ENCODE results near the gene PITPNM3. TPM values are rescaled to one million over a fixed set of nuclear protein-coding genes. Genes with fewer than 3 reads are reported as not detected.

The PITPNM3 gene
- total and polyA plus RNA-seq, 2 of the 8 experiments (the other 6 are each of a cell fraction or from before 2014, with no cell fraction given), result 1.7 to 3.1 TPM

GRCh38 chr17:6561446-6561845, 5.1 kb upstream of the PITPNM3 start:
- no peak for TF ChIP-seq BCL11A (IDR thresholded peaks at IDR 0.05; ENCODE audit: low read depth in 2 of 2, low read length in 2 of 2)
- no peak for TF ChIP-seq SIRT6 (IDR thresholded peaks at IDR 0.05; ENCODE audit: low read length)
- no peak for TF ChIP-seq RXRA (IDR thresholded peaks at IDR 0.05; ENCODE audit: insufficient read depth, low read depth, low read length)
- no peak for TF ChIP-seq RFX5 (IDR thresholded peaks at IDR 0.05; ENCODE audit: borderline replicate concordance, low read depth, low read length)
- Histone ChIP-seq H2BK20ac (ENCODE audit: low read length) (no peak overlapping the region), H2BK120ac (replicated peaks; ENCODE audit: low read depth, low read length) (no peak overlapping the region), H3K36me3 (ENCODE audit: control insufficient read depth in 2 of 4, insufficient read depth in 4 of 4, low read length in 3 of 4) (no peaks in the 10 kb centered on the region), H3K23me2 (ENCODE audit: low read depth, low read length) (no peaks in the 10 kb centered on the region; the same call in 1 of the 2 replicates), H3K27ac (ENCODE audit: low read depth, low read length) (no peak overlapping the region), H2BK5ac (ENCODE audit: low read depth, low read length) (no peak overlapping the region), H4K20me1 (replicated peaks in 1 of 2; ENCODE audit: control insufficient read depth in 1 of 2, insufficient read depth in 2 of 2, low read length in 2 of 2) (no peaks in the 10 kb centered on the region), H4K91ac (replicated peaks; ENCODE audit: insufficient read length, low read length) (no peak overlapping the region), H3K9me3 (ENCODE audit: insufficient read depth in 2 of 2, low read depth in 1 of 2, low read length in 1 of 2) (no peaks in the 10 kb centered on the region), H3K4me3 (ENCODE audit: extremely low read depth in 1 of 4, insufficient read depth in 2 of 4, low read depth in 3 of 4, low read length in 4 of 4) (no peak overlapping the region), H3K79me2 (ENCODE audit: control insufficient read depth in 1 of 2, insufficient read depth in 2 of 2, low read length in 2 of 2) (no peaks in the 10 kb centered on the region), H3K23ac (ENCODE audit: insufficient read length) (no peak overlapping the region), H2AFZ (ENCODE audit: low read length) (no peak overlapping the region), H4K8ac (ENCODE audit: extremely low read depth, insufficient read depth, low read length) (no peak overlapping the region), H4K5ac (ENCODE audit: insufficient read length, low read depth, low read length) (no peak overlapping the region), H3K56ac (replicated peaks; ENCODE audit: insufficient read length, low read depth, low read length) (no peak overlapping the region), H3K27me3 (replicated peaks in 1 of 4; ENCODE audit: control insufficient read depth in 3 of 4, extremely low read depth in 1 of 4, insufficient read depth in 3 of 4, low read length in 3 of 4) (peaks cover 8 to 22% (median 18%) of the 10 kb centered on the region in 4 experiments), H3K14ac (ENCODE audit: insufficient read length) (no peak overlapping the region), H2AK5ac (ENCODE audit: low read depth, low read length) (no peak overlapping the region), H3K4ac (replicated peaks; ENCODE audit: insufficient read length, low read depth, low read length) (no peak overlapping the region), H3K4me1 (replicated peaks in 1 of 4; ENCODE audit: control insufficient read depth in 3 of 4, insufficient read depth in 4 of 4, low read length in 3 of 4) (no peaks in the 10 kb centered on the region; a peak in 1 of 7 replicates), H3K9ac (replicated peaks in 1 of 4; ENCODE audit: extremely low read depth in 1 of 4, low read depth in 3 of 4, low read length in 3 of 4) (no peak overlapping the region), H2BK15ac (ENCODE audit: low read length) (no peak overlapping the region), H3K79me1 (ENCODE audit: low read depth, low read length) (no peaks in the 10 kb centered on the region), H2BK12ac (ENCODE audit: low read depth, low read length) (no peak overlapping the region), H3K4me2 (ENCODE audit: insufficient read depth in 1 of 2, low read depth in 2 of 2, low read length in 2 of 2) (no peak overlapping the region), H3K18ac (ENCODE audit: extremely low read depth, low read length) (no peak overlapping the region)
- ChIA-PET CTCF (ENCODE audit: partially characterized antibody) (no interaction called here), POLR2A (ENCODE audit: partially characterized antibody) (no interaction called here)
- DNase-seq (ENCODE audit: low read depth in 1 of 2, low spot score in 2 of 2) (no peak), FAIRE-seq (no peak)
